GM12873 (cell line): ENCODE measurements around the gene DPPA2.

ENCODE experiments used
- CTCF ChIP-seq: IDR thresholded peaks from 2 replicates; pipeline ENCODE4 v1.5.1; 2012; ENCODE audit warnings: low read depth, mild to moderate bottlenecking, moderate library complexity, low read length, control low read depth; ENCODE audit not compliant: insufficient read depth; ENCODE audit errors: missing control alignments

Gene DPPA2

GRCh38 chr3:109270779-109271178 is 45.5 kb downstream of the DPPA2 start:
- TF ChIP-seq CTCF, result no peak

GRCh38 chr3:109269577-109270275 is 46.6 kb downstream of the DPPA2 start:
- no peak for TF ChIP-seq CTCF

DNA sequence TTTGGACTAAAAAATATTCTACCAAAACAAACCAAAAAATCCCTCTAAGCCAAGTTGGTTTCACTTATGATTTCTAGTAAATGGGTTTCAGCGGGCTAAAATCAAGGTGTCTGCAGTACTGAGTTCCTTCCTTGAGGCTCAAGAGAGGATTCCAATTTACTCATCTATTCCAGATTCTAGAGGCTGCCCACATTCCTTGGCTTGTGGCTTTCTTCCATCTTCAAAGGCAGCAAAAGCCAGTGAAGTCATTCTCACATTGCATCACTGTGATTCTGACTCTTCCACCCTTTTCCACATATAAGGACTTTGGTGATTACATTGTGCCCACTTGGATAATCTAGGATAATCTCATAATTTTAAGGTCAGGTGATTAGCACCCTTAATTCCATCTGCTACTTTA is 48.1 kb downstream of the DPPA2 start:
- TF ChIP-seq CTCF, result no peak

DNA sequence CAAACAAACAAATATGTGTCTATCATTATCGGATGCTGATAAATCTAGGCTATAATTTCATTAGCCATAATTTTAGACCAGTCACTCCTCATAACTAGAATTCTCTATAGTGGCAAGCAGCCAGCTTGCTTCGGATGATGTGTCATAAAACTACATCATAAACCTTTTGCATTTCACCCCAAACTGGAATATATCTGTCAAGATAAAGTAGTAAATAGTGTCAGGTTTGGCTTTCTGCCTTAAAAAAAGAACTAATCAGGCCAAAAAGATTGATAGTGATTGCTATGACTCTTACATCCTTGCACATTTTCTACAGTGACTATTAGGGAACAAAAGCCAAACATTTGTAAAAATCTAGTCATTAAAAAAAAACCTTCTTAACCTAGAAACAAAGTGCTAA is 51.0 kb downstream of the DPPA2 start:
- no peak for TF ChIP-seq CTCF

DNA sequence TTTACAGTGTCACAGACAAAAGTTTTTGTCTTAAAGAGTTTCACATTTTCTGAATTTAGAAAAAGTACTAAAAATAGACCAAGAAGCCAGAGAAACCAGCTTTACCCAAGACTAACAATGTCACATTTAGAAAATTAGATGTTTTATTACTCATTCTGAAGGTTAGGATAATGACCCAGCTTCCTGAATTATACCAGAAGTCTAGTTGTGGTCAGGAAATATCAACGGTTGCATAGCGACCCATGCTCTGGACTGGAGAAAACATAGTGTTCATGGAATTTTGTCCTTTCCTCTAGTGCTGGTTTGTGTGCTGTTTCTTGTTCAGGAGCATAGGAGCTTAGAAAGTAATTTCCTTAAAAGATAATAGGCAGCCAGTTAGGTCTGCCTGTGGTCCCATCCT is 59.0 kb downstream of the DPPA2 start:
- TF ChIP-seq CTCF, result no peak

DNA sequence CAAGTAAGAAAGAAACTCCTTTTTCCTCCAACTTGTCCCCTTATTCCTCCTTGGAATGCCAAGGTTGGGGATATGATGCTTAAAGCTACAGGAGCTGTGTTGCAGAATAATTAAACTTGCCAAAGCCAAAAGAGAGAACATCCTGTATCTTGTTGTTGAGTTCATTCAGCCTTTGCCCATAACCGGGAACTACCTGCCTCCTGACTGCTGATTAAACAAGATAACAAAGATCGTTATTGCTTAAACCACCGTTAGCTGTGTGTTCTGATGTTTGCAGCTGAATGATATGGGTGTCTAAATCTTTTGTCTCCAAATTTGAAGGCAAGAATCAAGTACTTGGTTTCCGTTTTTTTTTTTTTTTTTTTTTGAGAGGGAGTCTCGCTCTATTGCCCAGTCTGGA is 61.5 kb downstream of the DPPA2 start:
- no peak for TF ChIP-seq CTCF

GRCh38 chr3:109252641-109253040 is 63.7 kb downstream of the DPPA2 start:
- TF ChIP-seq CTCF, result no peak
